Gastroesophageal sphincter (tissue), 3 donors: Measurements from ENCODE around the gene DSC3.
A peak's percentile ranks its signal among the peaks of the same experiment; 100 is the strongest.

Experiments used
- EP300 ChIP-seq: sonication (generic); formaldehyde crosslinking; IDR thresholded peaks from one replicate; pipeline ENCODE4 v1.6.1; 2017; ENCODE audit warnings: antibody characterized with exemption, mild to moderate bottlenecking
- POLR2A ChIP-seq, 2 donors: fragments of 450-650 bp; IDR thresholded peaks; one replicate each; pipeline ENCODE4 v1.6.1; 2017; ENCODE audit warnings: antibody characterized with exemption in 2 of 2, mild to moderate bottlenecking in 2 of 2, moderate library complexity in 1 of 2
- POLR2AphosphoS5 ChIP-seq: sonication (generic); formaldehyde crosslinking; IDR thresholded peaks from one replicate; pipeline ENCODE4 v1.6.1; 2017; ENCODE audit warnings: antibody characterized with exemption
- TF ChIP-seq, protein P1 (sequence below), 4 experiments: fragments of 200-600 bp in 2 of 4; fragments of 450-650 bp in 2 of 4; sonication (generic) in 1 of 4; IDR thresholded peaks; one replicate each; pipeline ENCODE4 v1.5.1; 2017 to 2019; ENCODE audit warnings: antibody characterized with exemption in 4 of 4, mild to moderate bottlenecking in 2 of 4, moderate library complexity in 2 of 4

DNA sequence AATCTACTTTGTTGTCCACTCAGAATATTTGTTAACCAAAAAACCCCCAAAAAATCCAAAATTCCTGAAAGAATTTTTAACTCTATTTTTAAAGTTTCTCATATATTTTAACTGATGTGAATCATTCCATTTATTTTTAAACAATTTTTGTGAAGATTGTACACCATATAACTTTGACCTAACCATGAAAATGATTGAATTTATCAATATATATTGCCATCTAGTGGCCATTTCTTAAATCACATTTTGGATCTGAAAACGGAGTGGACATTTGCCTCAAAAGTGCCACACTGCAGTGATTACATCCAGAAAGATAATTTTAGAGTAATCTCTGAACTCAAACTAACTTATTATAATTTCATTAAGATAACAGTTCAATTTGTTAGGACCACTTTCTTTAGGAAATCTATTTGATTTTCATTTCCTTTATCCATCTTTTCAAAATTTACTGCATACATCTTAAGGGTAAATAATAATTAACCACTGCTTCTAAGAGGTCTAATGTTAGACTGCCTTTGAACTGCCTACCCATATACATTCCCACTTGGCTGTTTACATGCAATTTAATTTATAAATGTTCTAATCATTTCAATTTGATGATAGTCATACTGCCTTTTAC is 71.1 kb downstream of the DSC3 start:
- TF ChIP-seq, protein P1, sequence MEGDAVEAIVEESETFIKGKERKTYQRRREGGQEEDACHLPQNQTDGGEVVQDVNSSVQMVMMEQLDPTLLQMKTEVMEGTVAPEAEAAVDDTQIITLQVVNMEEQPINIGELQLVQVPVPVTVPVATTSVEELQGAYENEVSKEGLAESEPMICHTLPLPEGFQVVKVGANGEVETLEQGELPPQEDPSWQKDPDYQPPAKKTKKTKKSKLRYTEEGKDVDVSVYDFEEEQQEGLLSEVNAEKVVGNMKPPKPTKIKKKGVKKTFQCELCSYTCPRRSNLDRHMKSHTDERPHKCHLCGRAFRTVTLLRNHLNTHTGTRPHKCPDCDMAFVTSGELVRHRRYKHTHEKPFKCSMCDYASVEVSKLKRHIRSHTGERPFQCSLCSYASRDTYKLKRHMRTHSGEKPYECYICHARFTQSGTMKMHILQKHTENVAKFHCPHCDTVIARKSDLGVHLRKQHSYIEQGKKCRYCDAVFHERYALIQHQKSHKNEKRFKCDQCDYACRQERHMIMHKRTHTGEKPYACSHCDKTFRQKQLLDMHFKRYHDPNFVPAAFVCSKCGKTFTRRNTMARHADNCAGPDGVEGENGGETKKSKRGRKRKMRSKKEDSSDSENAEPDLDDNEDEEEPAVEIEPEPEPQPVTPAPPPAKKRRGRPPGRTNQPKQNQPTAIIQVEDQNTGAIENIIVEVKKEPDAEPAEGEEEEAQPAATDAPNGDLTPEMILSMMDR (IDR thresholded peaks at IDR 0.05) = peak; percentile 40 to 59 (median 52)
- no peak for TF ChIP-seq POLR2A (IDR thresholded peaks at IDR 0.05)
- no peak for TF ChIP-seq EP300
- TF ChIP-seq POLR2AphosphoS5 = no peak
